Calu3 (cell line): ENCODE data around the gene CCIN. TPM values are rescaled to one million over a fixed set of nuclear protein-coding genes. Genes with fewer than 3 reads are reported as not detected.

Experiments
- BruUV-seq: library from RNA; stranded (reverse); fragments of 400-500 nt; replicated peaks from 2 replicates; lab custom pipeline; 2021; lab: Mats Ljungman, UMichigan
- CTCF ChIA-PET: fragments of 300-600 bp; sonication (Branson Sonifier 250); formaldehyde crosslinking; loops from one replicate; lab custom pipeline; 2022; ENCODE audit warnings: antibody characterized with exemption; lab: Charles Lee
- DNase-seq: peaks from one replicate; pipeline ENCODE4 v3.0.0; 2022
- H3K27ac Mint-ChIP-seq: one replicate; pipeline ENCODE4 v1.8.0; 2022; ENCODE audit warnings: mixed read lengths; ENCODE audit not compliant: unreplicated experiment
- H3K27me3 Mint-ChIP-seq: one replicate; pipeline ENCODE4 v1.8.0; 2022; ENCODE audit warnings: mixed read lengths; ENCODE audit not compliant: unreplicated experiment
- H3K36me3 Mint-ChIP-seq: one replicate; pipeline ENCODE4 v1.8.0; 2022; ENCODE audit warnings: mild to moderate bottlenecking, moderate library complexity, mixed read lengths; ENCODE audit not compliant: insufficient read depth, unreplicated experiment
- H3K4me1 Mint-ChIP-seq: one replicate; pipeline ENCODE4 v1.8.0; 2022; ENCODE audit warnings: mild to moderate bottlenecking, low read depth, mixed read lengths; ENCODE audit not compliant: unreplicated experiment
- H3K4me3 Mint-ChIP-seq: one replicate; pipeline ENCODE4 v1.8.0; 2022; ENCODE audit warnings: mild to moderate bottlenecking, low read depth, moderate library complexity, mixed read lengths; ENCODE audit not compliant: unreplicated experiment
- H3K9me3 Mint-ChIP-seq: one replicate; pipeline ENCODE4 v1.8.0; 2022; ENCODE audit warnings: low read depth, mixed read lengths; ENCODE audit not compliant: unreplicated experiment
- intact Hi-C: fragments of 100-400 bp; cut with micrococcal nuclease; formaldehyde crosslinking; loops from one replicate; pipeline ENCODE4 v1.10.0; 2022; ENCODE audit not compliant: unreplicated experiment
- total RNA-seq: library from RNA; stranded (reverse); gene quantifications from 2 replicates; pipeline ENCODE4 v1.2.3, GENCODE V29; 2022
- TF ChIP-seq, protein P1 (sequence below): fragments of 200-600 bp; IDR thresholded peaks from one replicate; pipeline ENCODE4 v1.8.0; 2022; ENCODE audit warnings: antibody characterized with exemption; ENCODE audit not compliant: unreplicated experiment

Gene CCIN
- total RNA-seq, 1 experiment from 2014 or later = not detected

DNA sequence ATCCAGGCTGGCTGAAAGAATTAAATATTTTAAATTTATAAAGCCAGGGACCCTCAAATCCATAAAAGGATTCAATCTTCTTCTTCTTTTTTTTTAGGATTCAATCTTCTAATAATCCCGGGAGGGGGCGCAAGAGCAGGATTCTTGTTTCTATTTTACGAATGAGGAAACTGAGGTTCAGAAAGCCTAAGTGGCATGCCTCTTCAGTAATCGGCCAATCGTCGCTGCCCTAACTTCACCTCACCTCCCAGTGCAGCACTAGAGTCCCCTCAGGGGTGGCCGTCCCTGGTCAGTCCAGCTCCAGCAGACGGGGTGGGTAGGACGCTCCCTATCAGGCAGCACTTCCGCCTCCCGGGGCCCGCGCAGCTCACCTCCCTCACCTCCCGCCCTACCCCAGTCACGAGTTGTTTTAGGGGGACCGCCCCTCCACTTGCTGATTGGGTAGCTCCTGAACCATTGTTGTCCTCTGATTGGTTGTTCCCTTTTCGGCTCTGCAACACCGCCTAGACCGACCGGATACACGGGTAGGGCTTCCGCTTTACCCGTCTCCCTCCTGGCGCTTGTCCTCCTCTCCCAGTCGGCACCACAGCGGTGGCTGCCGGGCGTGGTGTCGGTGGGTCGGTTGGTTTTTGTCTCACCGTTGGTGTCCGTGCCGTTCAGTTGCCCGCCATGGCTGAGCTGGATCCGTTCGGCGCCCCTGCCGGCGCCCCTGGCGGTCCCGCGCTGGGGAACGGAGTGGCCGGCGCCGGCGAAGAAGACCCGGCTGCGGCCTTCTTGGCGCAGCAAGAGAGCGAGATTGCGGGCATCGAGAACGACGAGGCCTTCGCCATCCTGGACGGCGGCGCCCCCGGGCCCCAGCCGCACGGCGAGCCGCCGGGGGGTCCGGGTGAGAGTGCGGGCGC is 21.5 kb downstream of the CCIN start, which contains the start of gene CLTA:
Gene CLTA, plus strand, starts transcription at position 534 of the 902 bp plus-strand sequence. Its CDS starts 136 bp downstream, at position 670.
- TF ChIP-seq, protein P1, sequence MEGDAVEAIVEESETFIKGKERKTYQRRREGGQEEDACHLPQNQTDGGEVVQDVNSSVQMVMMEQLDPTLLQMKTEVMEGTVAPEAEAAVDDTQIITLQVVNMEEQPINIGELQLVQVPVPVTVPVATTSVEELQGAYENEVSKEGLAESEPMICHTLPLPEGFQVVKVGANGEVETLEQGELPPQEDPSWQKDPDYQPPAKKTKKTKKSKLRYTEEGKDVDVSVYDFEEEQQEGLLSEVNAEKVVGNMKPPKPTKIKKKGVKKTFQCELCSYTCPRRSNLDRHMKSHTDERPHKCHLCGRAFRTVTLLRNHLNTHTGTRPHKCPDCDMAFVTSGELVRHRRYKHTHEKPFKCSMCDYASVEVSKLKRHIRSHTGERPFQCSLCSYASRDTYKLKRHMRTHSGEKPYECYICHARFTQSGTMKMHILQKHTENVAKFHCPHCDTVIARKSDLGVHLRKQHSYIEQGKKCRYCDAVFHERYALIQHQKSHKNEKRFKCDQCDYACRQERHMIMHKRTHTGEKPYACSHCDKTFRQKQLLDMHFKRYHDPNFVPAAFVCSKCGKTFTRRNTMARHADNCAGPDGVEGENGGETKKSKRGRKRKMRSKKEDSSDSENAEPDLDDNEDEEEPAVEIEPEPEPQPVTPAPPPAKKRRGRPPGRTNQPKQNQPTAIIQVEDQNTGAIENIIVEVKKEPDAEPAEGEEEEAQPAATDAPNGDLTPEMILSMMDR = peak; percentile 7
- H3K9me3 Mint-ChIP-seq = no peaks in the 10 kb centered on the region
- BruUV-seq = no TSS peak
- intact Hi-C loops = no loop called here
- CTCF ChIA-PET = interaction anchor here (0.6 to 1.7 kb wide), 2 partner anchors 24 to 1418 kb away, joined by 3 read pairs; no protein-coding TSS in a partner anchor
- H3K4me1 Mint-ChIP-seq = peaks cover 20% of the 10 kb centered on the region
- H3K27me3 Mint-ChIP-seq = no peaks in the 10 kb centered on the region
- H3K27ac Mint-ChIP-seq = peak within 1 kb of the TSS; percentile 92
- peak within 1 kb of the TSS; percentile 83 for H3K4me3 Mint-ChIP-seq
- H3K36me3 Mint-ChIP-seq = peaks cover 30% of the 10 kb centered on the region
- peak; percentile 85 for DNase-seq

DNA sequence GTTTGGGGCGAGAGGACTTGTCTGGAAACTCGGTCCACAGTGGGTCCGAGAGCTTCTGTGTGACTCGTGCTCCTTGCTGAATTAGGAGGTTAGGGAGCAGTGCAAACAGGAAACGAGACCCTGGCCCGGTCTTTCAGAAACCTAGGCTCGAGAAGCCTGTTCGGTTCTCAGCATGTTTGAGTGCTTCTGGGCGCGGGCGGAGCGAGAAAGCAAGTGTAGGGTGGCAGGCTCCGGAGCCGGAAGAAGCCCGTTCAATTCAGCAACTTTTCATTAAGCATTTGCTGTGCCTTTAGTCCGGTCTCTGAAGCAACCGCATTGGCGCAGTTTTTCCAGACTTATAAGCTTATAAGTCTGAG is 22.1 kb downstream of the CCIN start:
- H3K9me3 Mint-ChIP-seq = no peaks in the 10 kb centered on the region
- peak overlapping the region; percentile 92 for H3K27ac Mint-ChIP-seq
- H3K4me3 Mint-ChIP-seq = peak overlapping the region; percentile 83
- CTCF ChIA-PET = interaction anchor here (1.7 kb wide), 1 partner anchor 25 kb away, joined by 3 read pairs; no protein-coding TSS in a partner anchor
- peaks cover 20% of the 10 kb centered on the region for H3K4me1 Mint-ChIP-seq
- H3K36me3 Mint-ChIP-seq = peaks cover 30% of the 10 kb centered on the region
- no TSS peak for BruUV-seq
- no peaks in the 10 kb centered on the region for H3K27me3 Mint-ChIP-seq
- TF ChIP-seq, protein P1 = no peak
- intact Hi-C loops = no loop called here
- no peak for DNase-seq

DNA sequence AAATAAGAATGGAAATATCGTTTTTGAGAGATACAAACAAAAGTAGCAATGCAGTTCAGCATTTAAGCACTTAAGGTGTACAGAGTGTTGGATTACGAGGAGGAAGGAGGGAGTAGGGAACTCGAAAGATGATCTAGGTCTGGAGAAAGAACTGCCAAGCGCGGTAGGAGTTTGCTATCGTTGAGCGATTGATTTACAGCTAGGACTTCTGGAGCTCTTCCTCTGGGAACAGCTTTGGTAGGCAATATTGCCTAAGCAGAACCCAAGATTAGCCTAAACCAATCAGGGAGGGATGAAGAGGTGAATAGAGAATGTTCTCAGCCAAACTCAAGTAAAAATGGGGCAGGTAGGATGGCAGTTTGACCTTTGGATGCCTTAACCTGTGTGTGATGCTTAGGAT is 22.5 kb downstream of the CCIN start:
- Mint-ChIP-seq H3K9me3 (no peaks in the 10 kb centered on the region), H3K36me3 (peaks cover 30% of the 10 kb centered on the region), H3K27ac (peak overlapping the region; percentile 92), H3K4me3 (peak overlapping the region; percentile 83), H3K4me1 (peaks cover 20% of the 10 kb centered on the region), H3K27me3 (no peaks in the 10 kb centered on the region)
- CTCF ChIA-PET = interaction anchor here (1.7 kb wide), 1 partner anchor 25 kb away, joined by 3 read pairs; no protein-coding TSS in a partner anchor
- intact Hi-C loops = no loop called here
- BruUV-seq = no TSS peak
- DNase-seq = no peak
- TF ChIP-seq, protein P1 = no peak

DNA sequence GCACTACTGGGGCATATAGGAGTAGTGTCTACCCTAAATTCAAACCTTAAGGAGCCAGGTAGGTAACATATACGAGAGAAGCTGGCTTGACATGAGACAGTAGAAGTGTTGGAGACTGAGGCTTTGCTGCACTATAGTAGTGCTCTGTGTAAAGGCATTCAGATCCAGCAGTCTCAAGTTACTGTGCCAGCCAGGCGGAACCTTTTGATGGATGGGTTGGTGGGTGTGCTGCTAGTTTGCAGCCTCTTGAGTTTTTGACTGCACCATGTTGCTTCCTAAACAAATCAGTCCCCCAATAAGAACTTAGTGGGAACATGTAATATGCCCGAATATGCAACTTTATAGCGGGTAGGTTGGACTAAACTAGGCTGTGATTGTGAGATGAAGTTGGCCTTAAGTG is 23.0 kb downstream of the CCIN start:
- Mint-ChIP-seq H3K4me3 (peak overlapping the region; percentile 83), H3K4me1 (peaks cover 20% of the 10 kb centered on the region), H3K27me3 (no peaks in the 10 kb centered on the region), H3K36me3 (peaks cover 30% of the 10 kb centered on the region), H3K27ac (peak overlapping the region; percentile 92), H3K9me3 (no peaks in the 10 kb centered on the region)
- TF ChIP-seq, protein P1 = no peak
- DNase-seq = no peak
- CTCF ChIA-PET = no interaction called here
- BruUV-seq = no TSS peak
- intact Hi-C loops = no loop called here
